Measurements from ENCODE around the gene BCKDHB.
A peak's percentile ranks its signal among the peaks of the same experiment; 100 is the strongest.
"Not testable (repeated sequence)": the region's sequence is repeated elsewhere in the genome, so short reads cannot be mapped to it uniquely, and the experiment has no call there.

Gene BCKDHB

GRCh38 chr6:80106418-80107235, at the start of gene BCKDHB:
BCKDHB (plus strand) TSS chr6:80106671; CDS start chr6:80106694, 23 bp downstream.
- peak; percentile 95 for DNase-seq

DNA sequence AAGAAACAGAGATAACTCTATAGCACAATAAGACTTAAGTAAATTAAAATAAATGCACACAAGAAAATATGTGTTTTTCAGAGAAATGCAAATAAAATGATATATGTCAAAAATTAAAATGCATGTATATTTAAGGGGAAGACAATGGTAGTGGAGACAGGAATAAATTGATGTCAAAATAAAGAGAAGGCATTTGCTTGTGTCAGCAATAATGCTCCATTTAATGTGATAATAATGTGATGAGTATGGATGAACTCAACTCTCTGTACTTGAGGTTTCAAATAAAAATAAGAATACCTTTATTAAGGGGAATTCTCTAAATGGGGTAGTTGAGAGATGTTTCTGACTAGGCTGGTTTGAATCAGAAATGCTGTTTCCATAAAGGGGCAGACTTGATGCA, 45.7 kb upstream of the BCKDHB start:
- no peak for DNase-seq

DNA sequence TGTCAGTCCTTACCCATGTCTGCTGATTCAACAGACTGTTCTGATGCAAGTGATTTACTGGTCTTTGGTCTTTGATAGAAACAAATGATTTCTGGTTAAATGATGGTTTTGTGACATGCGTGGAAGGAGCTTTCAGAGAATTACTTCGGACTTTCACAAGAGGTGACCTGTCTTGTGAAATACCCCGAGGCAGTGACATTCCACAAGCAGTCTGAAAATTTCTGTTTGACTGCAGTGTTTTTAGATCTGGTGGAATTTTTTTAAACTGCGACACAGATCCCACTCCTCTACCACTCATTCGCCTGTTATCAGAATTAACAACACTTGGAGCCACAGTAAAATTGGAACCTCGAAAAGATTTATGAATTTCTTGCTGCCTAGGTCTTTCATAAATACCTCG, 38.3 kb upstream of the BCKDHB start:
- not testable (repeated sequence) for DNase-seq

DNA sequence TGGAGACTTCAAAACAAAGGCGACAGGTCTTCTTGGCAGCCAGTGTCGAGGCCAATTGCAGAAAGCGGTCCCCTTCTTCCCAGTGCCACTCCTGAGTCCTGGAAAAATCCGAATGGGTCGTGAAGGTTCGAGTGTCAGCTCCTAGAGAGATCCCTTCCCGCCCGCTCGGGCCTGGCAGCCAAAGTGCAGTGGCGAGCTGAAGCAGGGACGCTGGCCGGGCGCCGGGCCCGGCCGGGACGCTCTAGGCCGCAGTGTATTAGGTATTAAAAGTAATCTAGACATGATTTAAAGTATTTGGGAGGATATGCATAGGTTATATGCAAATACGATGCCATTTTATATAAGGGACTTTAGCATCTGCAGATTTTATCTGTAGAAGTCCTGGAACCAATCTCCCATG, 36.0 kb upstream of the BCKDHB start:
- DNase-seq: not testable (repeated sequence)

GRCh38 chr6:80077067-80077466, 29.4 kb upstream of the BCKDHB start:
- DNase-seq: no peak

DNA sequence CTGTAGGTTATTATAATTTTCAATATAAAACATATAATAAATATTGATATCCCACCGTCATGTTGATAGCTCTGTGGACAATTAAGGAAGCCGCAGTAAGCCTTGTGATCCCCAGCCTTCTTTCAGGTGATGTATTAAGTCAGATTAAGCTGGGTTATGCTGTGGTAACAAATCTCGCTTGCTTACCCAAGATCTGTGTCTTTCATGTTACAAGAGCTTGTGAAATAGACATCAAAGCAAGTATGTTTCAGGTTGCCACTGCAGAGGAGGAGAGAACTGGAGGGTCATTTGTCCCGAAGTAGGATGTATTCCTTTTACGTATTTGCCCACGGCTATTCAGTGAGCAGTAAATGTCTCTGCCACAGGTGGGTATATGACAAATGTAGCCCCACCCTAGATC, 17.8 kb upstream of the BCKDHB start:
- no peak for DNase-seq

GRCh38 chr6:80091506-80091905, 15.0 kb upstream of the BCKDHB start:
- DNase-seq: no peak

DNA sequence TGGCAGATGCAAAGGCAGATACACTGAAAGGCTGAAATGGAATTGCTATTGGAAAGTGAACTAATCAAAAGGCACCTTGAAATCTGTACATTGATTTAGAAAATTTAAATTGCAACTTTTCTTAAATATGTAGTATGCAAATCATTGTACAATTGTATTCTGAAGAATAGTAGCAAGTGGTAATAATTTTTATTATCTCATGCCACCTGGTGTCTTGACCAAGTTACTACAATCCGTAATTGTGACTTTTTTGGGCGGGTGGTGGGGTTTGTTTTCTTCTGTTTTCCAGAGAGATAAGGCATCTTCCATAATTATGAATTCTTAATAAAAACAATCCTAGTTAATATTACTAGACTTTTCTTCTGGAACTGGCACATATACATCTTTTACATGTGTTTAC, 12.5 kb upstream of the BCKDHB start:
- DNase-seq: no peak

DNA sequence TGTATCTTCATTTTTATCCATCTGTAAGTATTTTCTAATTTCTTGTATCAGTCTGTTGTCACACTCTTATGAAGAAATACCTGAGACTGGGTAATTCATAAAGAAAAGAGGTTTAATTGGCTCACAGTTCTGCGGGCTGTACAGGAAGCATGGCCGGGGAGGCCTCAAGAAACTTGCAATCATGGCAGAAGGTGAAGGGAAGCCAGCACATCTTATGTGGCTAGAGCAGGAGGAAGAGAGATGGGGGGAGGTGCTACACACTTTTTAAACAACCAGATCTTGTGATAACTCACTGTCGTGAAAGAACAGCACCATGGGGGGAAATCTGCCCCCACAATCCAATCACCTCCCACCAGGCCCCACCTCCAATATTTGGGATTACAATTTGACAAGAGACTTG, 10.9 kb upstream of the BCKDHB start:
- DNase-seq: no peak

- DNase-seq: no peak
These were observed 8.1 kb upstream of the BCKDHB start for GRCh38 chr6:80098392-80098791.

GRCh38 chr6:80104520-80104919, 2.0 kb upstream of the BCKDHB start:
- DNase-seq: no peak

DNA sequence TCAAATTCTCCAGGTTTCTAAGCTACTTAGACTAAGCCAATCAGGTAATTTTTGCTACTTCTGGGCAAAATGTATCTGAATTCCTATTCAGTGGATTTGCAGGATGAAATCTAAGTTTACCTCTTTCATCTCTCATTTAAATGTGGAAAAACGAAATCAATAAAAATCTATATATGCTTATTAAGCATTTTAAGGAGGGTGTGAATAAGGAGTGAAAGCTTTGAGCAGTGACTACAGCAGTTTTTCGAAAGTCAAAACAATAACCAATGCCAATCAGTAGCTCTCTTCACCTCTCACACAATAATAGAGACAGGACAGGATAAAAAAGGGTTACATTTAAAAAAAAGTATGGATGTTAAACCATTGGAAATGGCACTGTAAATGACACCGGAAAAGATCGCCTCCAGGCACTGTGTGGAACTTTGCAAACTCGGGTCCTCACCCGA, 476 bp upstream of the BCKDHB start:
- DNase-seq: no peak

GRCh38 chr6:80122576-80122975, 16.1 kb downstream of the BCKDHB start:
- not testable (repeated sequence) for DNase-seq

GRCh38 chr6:80126657-80127345, 20.3 kb downstream of the BCKDHB start:
- DNase-seq: no peak

GRCh38 chr6:80129485-80129884, 23.0 kb downstream of the BCKDHB start:
- DNase-seq: no peak

- peak; percentile 66 for DNase-seq
These were observed 26.5 kb downstream of the BCKDHB start for GRCh38 chr6:80133020-80133419.

DNA sequence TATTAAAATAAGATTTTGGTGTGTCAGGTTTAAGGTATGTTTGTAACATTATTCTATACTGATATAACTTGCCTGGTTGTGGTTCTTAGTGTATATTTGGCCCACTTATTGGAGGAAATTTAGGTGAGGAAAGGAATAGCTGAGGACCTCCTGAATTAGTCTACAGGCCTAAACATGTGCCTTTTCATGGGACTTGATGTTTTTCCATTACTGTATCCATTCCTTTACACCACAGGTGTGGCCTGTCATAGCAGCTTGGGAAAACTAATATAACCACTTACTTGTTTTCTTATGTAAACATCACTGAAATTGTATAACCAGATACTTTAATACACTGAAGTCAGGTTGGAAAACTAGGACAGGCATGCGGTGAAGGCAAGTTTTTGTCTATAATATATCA, 27.6 kb downstream of the BCKDHB start:
- DNase-seq: no peak

DNA sequence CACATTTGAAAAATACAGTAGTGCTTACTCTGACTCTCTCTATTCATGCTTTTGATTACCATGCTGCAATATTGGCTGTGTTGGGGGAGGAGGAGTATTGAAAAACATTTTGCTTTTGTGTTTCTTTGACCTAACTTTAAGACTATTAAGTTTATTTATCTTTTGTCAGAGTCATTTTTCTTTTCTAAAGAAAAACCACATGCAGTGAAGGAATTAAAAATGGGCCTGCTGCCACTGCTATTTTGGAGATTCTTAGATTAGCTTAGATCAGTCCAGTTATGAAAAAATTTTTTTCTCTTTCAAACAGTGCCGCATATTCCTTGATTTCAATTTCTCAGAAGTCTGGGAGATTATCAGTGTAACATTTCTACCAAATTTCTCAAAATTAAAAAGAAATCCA, 36.1 kb downstream of the BCKDHB start:
- no peak for DNase-seq

GRCh38 chr6:80143419-80143937, 37.0 kb downstream of the BCKDHB start:
- DNase-seq: no peak

DNA sequence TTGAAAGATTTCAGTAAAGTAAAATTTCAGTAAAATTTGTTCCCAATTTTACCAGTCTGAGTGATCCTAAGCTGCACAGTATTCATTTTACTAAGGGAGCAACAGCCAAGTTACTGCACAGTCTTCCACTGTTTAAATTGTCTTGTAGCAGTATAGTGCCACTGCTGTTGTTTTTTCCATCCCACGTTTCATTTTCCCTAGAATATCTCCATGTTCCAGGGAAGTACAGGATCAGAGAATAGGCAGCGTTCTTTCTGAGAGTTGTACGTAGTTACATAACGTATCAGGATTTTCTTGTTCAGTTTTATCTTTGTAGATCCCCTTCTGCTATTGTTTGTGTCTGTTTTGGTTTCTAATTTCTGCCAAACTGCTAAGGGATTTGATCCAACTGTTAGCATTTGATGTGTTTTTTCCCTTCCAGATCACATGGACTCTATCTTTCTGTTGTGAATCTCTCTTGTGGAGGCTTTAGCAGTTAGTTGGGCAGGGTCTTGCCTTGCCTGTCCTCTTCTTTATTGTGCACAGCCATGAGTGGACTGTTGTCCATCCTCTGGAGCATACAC, 38.4 kb downstream of the BCKDHB start:
- DNase-seq: no peak

GRCh38 chr6:80145509-80145908, 39.0 kb downstream of the BCKDHB start:
- DNase-seq: no peak

GRCh38 chr6:80145921-80146320, 39.5 kb downstream of the BCKDHB start:
- DNase-seq: no peak

- no peak for DNase-seq
These were observed 41.7 kb downstream of the BCKDHB start for GRCh38 chr6:80148220-80148619.

- no peak for DNase-seq
These were observed 45.2 kb downstream of the BCKDHB start for GRCh38 chr6:80151635-80152034.

Measured in NCI-H2107 (cell line).